ENCODE data around the gene EYA4. TPM values are rescaled to one million over a fixed set of nuclear protein-coding genes. Genes with fewer than 3 reads are reported as not detected.

The EYA4 gene
- total RNA-seq, 1 donor from 2014 or later = 15.4 TPM

- no peaks in the 10 kb centered on the region for H3K36me3 ChIP-seq
- no peak overlapping the region for H3K4me3 ChIP-seq
- H3K4me1 ChIP-seq = peaks cover 9% of the 10 kb centered on the region
- no peak for TF ChIP-seq CTCF (IDR thresholded peaks at IDR 0.05; ENCODE audit: borderline replicate concordance)
- DNase-seq = no peak
- H3K9me3 ChIP-seq (replicated peaks) = no peaks in the 10 kb centered on the region
- H3K27me3 ChIP-seq (ENCODE audit: low read depth) = no peaks in the 10 kb centered on the region
- intact Hi-C loops (cut with micrococcal nuclease) = no loop called here
- H3K27ac ChIP-seq (replicated peaks) = no peak overlapping the region
Measured at GRCh38 chr6:133268621-133269020, 27.5 kb downstream of the EYA4 start.

- Histone ChIP-seq H3K27me3 (ENCODE audit: low read depth) (no peaks in the 10 kb centered on the region), H3K27ac (replicated peaks) (no peak overlapping the region), H3K9me3 (replicated peaks) (no peaks in the 10 kb centered on the region), H3K4me3 (no peak overlapping the region), H3K36me3 (no peaks in the 10 kb centered on the region), H3K4me1 (no peaks in the 10 kb centered on the region)
- DNase-seq = no peak
- intact Hi-C loops (cut with micrococcal nuclease) = no loop called here
- TF ChIP-seq CTCF (IDR thresholded peaks at IDR 0.05; ENCODE audit: borderline replicate concordance) = no peak
Measured at GRCh38 chr6:133274813-133275212, 33.7 kb downstream of the EYA4 start.

GRCh38 chr6:133275213-133275612 is 34.1 kb downstream of the EYA4 start:
- TF ChIP-seq CTCF (IDR thresholded peaks at IDR 0.05; ENCODE audit: borderline replicate concordance) = no peak
- H3K27ac ChIP-seq (replicated peaks) = no peak overlapping the region
- no peaks in the 10 kb centered on the region for H3K27me3 ChIP-seq (ENCODE audit: low read depth)
- no peaks in the 10 kb centered on the region for H3K36me3 ChIP-seq
- DNase-seq = no peak
- H3K4me3 ChIP-seq = no peak overlapping the region
- no peaks in the 10 kb centered on the region for H3K4me1 ChIP-seq
- no peaks in the 10 kb centered on the region for H3K9me3 ChIP-seq (replicated peaks)
- intact Hi-C loops (cut with micrococcal nuclease) = no loop called here

- no peaks in the 10 kb centered on the region for H3K4me1 ChIP-seq
- TF ChIP-seq CTCF (IDR thresholded peaks at IDR 0.05; ENCODE audit: borderline replicate concordance) = no peak
- no peaks in the 10 kb centered on the region for H3K36me3 ChIP-seq
- no peak overlapping the region for H3K27ac ChIP-seq (replicated peaks)
- no peak for DNase-seq
- no peaks in the 10 kb centered on the region for H3K9me3 ChIP-seq (replicated peaks)
- H3K27me3 ChIP-seq (ENCODE audit: low read depth) = no peaks in the 10 kb centered on the region
- intact Hi-C loops (cut with micrococcal nuclease) = no loop called here
- H3K4me3 ChIP-seq = no peak overlapping the region
Measured at GRCh38 chr6:133277228-133277899, 36.2 kb downstream of the EYA4 start.

- Histone ChIP-seq H3K4me3 (no peak overlapping the region), H3K4me1 (no peaks in the 10 kb centered on the region), H3K27me3 (ENCODE audit: low read depth) (no peaks in the 10 kb centered on the region), H3K9me3 (replicated peaks) (no peaks in the 10 kb centered on the region), H3K27ac (replicated peaks) (no peak overlapping the region), H3K36me3 (no peaks in the 10 kb centered on the region)
- intact Hi-C loops (cut with micrococcal nuclease) = no loop called here
- DNase-seq = no peak
- no peak for TF ChIP-seq CTCF (IDR thresholded peaks at IDR 0.05; ENCODE audit: borderline replicate concordance)
Measured at GRCh38 chr6:133277900-133278545, 36.9 kb downstream of the EYA4 start.

Measured in left ventricle myocardium inferior (tissue), 1 donor.